Measurements from ENCODE around the gene C1orf159. TPM values are rescaled to one million over a fixed set of nuclear protein-coding genes. Genes with fewer than 3 reads are reported as not detected.

The C1orf159 gene
- total and polyA plus RNA-seq, 2 donors (not counting 1 experiment from before 2014, with no cell fraction given): 23.0 to 25.6 TPM

- H3K27me3 Mint-ChIP-seq: peaks cover 5% of the 10 kb centered on the region
- POLR2A ChIA-PET: interaction anchor here (0.7 kb wide), 1 partner anchor 59 kb away, joined by 3 read pairs; no protein-coding TSS in a partner anchor
- CTCF ChIA-PET: interaction anchor here (1.7 kb wide), 1 partner anchor 87 kb away, joined by 4 read pairs; no protein-coding TSS in a partner anchor
- no peak overlapping the region for H3K9ac ChIP-seq (ENCODE audit: low read length)
- peaks cover 0 to 18% (median 0%) of the 10 kb centered on the region in 4 experiments for H3K27me3 ChIP-seq (replicated peaks in 1 of 4; ENCODE audit: control extremely low read depth in 1 of 4, control insufficient read depth in 3 of 4, insufficient read depth in 4 of 4, low read length in 3 of 4)
- no peak for ATAC-seq (ENCODE audit: low read depth)
- 84% methylated on average over 51 of the region's 56 CpGs for WGBS (ENCODE audit: insufficient coverage)
- peaks cover 0 to 4% (median 0%) of the 10 kb centered on the region in 3 donors for H3K9me3 ChIP-seq (ENCODE audit: control extremely low read depth in 1 of 3, control insufficient read depth in 2 of 3, insufficient read depth in 1 of 3, low read length in 2 of 3)
- no peaks in the 10 kb centered on the region for H3K79me2 ChIP-seq (ENCODE audit: control insufficient read depth, insufficient read depth, low read length)
- H3K4me1 ChIP-seq (ENCODE audit: control insufficient read depth in 2 of 2, insufficient read depth in 2 of 2, low read length in 2 of 2): peaks cover 24 to 26% of the 10 kb centered on the region in 2 donors
- no peak for TF ChIP-seq CTCF (IDR thresholded peaks at IDR 0.05)
- TF ChIP-seq EZH2 (IDR thresholded peaks at IDR 0.05; ENCODE audit: borderline replicate concordance, insufficient read depth, low read depth, low read length, poor library complexity, severe bottlenecking): no peak
- peaks cover 13% of the 10 kb centered on the region for H4K20me1 ChIP-seq (ENCODE audit: control insufficient read depth, insufficient read depth, low read length, poor library complexity, severe bottlenecking)
- intact Hi-C loops (cut with micrococcal nuclease): no loop called here
- H3K9me3 Mint-ChIP-seq (ENCODE audit: insufficient read depth): no peaks in the 10 kb centered on the region
- no peaks in the 10 kb centered on the region for H3K36me3 ChIP-seq (replicated peaks in 1 of 2; ENCODE audit: control extremely low read depth in 1 of 2, control insufficient read depth in 1 of 2, extremely low read depth in 1 of 2, insufficient read depth in 2 of 2, low read length in 1 of 2)
- DNase-seq: no peak
- no peak overlapping the region for H3K27ac ChIP-seq (ENCODE audit: low read length in 2 of 2)
- no peak overlapping the region for H3K4me3 ChIP-seq (ENCODE audit: control extremely low read depth in 1 of 5, extremely low read depth in 1 of 5, insufficient read depth in 1 of 5, low read depth in 2 of 5, low read length in 4 of 5)
- no peak overlapping the region for H3K27ac Mint-ChIP-seq
- H3K4me2 ChIP-seq (replicated peaks; ENCODE audit: low read depth, low read length, poor library complexity, severe bottlenecking): no peak overlapping the region
- no peak overlapping the region for H2AFZ ChIP-seq (ENCODE audit: insufficient read depth, low read depth, low read length, poor library complexity, severe bottlenecking)
- peaks cover 21% of the 10 kb centered on the region for H3K4me1 Mint-ChIP-seq
- H3K4me3 Mint-ChIP-seq: no peak overlapping the region
These were observed 44.2 kb downstream of the C1orf159 start for GRCh38 chr1:1071486-1072298.
